Effector memory CD8-positive, alpha-beta T cell (primary cell): Measurements from ENCODE around the gene SIPA1L2.

ENCODE experiments used
- ATAC-seq: fragments of 150-1000 bp; cut with Tn5 transposase; replicated peaks from 2 replicates; pipeline ENCODE4 v1.10.0; 2021; ENCODE audit warnings: mild to moderate bottlenecking, moderate library complexity
- DNase-seq, 3 experiments: peaks; one replicate each; pipeline ENCODE4 v3.0.0; 2021
- H3K27ac Mint-ChIP-seq, 2 donors: one replicate each; pipeline ENCODE4 v1.8.0; 2022; ENCODE audit warnings: mild to moderate bottlenecking in 2 of 2, mixed read lengths in 2 of 2, moderate library complexity in 2 of 2
- H3K27me3 Mint-ChIP-seq, 2 donors: one replicate each; pipeline ENCODE4 v1.8.0; 2022; ENCODE audit warnings: mixed read lengths in 2 of 2
- H3K36me3 Mint-ChIP-seq: one replicate; pipeline ENCODE4 v1.8.0; 2022; ENCODE audit warnings: mild to moderate bottlenecking, moderate library complexity, mixed read lengths; ENCODE audit not compliant: insufficient read depth
- H3K4me1 Mint-ChIP-seq, 2 donors: one replicate each; pipeline ENCODE4 v1.8.0; 2022; ENCODE audit warnings: low read depth in 2 of 2, mixed read lengths in 2 of 2
- H3K4me3 Mint-ChIP-seq, 2 donors: one replicate each; pipeline ENCODE4 v1.8.0; 2022; ENCODE audit warnings: mild to moderate bottlenecking in 2 of 2, mixed read lengths in 2 of 2, moderate library complexity in 2 of 2
- H3K9me3 Mint-ChIP-seq, 2 donors: one replicate each; pipeline ENCODE4 v1.8.0; 2022; ENCODE audit warnings: mixed read lengths in 2 of 2

The SIPA1L2 gene

DNA sequence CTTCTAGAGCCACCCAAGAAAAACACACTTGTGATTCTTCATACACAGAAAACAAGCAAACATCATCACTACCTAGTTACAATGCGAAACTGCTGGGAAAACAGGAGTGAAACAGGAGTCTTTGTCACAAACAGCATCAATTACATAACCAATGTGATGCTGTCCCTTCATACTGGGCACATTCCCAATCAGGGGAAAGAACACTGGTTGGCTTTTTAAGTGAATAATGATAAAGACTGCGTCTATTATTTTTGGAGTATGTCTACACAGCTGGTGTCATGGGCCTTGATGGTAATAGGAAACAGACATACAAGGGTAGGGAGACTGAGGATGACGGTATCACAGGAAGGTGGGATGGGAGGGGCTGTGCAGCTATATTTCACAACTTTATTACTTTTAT, 43.3 kb downstream of the SIPA1L2 start:
- peaks cover 22 to 23% of the 10 kb centered on the region in 2 donors for H3K4me1 Mint-ChIP-seq
- DNase-seq (no peak), ATAC-seq (no peak)
- H3K27me3 Mint-ChIP-seq, result no peaks in the 10 kb centered on the region
- H3K27ac Mint-ChIP-seq, result peak overlapping the region in 1 of 2 donors; percentile 20
- peaks cover 2 to 9% of the 10 kb centered on the region in 2 donors for H3K9me3 Mint-ChIP-seq
- H3K36me3 Mint-ChIP-seq, result no peaks in the 10 kb centered on the region
- H3K4me3 Mint-ChIP-seq, result no peak overlapping the region

DNA sequence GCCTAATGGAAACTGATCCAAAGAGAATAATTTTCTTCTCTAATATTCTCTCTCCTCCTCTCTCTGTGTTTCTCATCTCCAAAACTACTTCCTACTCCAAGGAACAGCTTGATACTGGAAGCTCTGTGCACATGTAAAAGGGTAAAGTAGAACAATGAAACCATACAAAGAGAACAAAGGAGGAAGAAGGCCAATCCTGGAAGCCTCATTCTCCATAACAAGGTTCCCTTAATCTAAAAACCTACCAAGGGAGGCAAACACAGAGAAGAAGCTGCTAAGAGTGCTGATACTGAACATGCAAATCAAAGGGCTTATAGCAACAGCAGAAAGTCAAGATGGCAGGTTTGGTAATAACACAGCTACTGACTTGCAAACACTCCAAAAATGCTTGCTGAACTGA, 44.4 kb downstream of the SIPA1L2 start:
- ATAC-seq, result no peak
- Mint-ChIP-seq H3K27ac (no peak overlapping the region), H3K27me3 (no peaks in the 10 kb centered on the region), H3K36me3 (no peaks in the 10 kb centered on the region), H3K9me3 (peaks cover 2 to 9% of the 10 kb centered on the region in 2 donors), H3K4me3 (no peak overlapping the region), H3K4me1 (peaks cover 25 to 27% of the 10 kb centered on the region in 2 donors)
- no peak for DNase-seq

DNA sequence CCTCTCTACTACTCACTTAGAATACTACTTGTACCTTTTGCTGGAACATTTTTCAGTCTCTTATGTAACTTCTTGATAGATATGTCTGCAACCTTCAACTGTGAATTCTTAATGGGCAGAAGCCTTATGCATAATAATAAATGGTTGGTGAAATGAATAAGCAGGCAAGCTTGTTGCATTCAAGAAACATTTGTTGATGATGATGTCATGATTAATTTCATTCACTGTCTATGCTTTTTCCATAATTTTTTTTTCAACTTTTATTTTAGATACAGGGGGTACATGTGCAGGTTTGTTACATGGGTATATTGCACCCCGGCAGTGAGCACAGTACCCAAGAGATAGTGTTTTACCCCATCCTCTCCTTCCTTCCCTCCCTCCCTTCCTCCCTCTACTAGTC, 48.0 kb downstream of the SIPA1L2 start:
- Mint-ChIP-seq H3K4me1 (peaks cover 34 to 39% of the 10 kb centered on the region in 2 donors), H3K4me3 (no peak overlapping the region), H3K27me3 (no peaks in the 10 kb centered on the region), H3K36me3 (peaks cover 2% of the 10 kb centered on the region), H3K27ac (peak overlapping the region in 1 of 2 donors; percentile 2), H3K9me3 (no peaks in the 10 kb centered on the region)
- DNase-seq, result no peak
- ATAC-seq, result no peak
